Measurements from ENCODE around the gene KAT5. TPM values are rescaled to one million over a fixed set of nuclear protein-coding genes. Genes with fewer than 3 reads are reported as not detected.
A peak's percentile ranks its signal among the peaks of the same experiment; 100 is the strongest.
"Not testable (repeated sequence)": the region's sequence is repeated elsewhere in the genome, so short reads cannot be mapped to it uniquely, and the experiment has no call there.

KAT5 gene
- polyA plus RNA-seq (2013, experiment 1 of 2) = 36.3 TPM
- 32.2 TPM for polyA plus RNA-seq (2013, experiment 2 of 2)

- H3K9ac ChIP-seq (ENCODE audit: low read depth, low read length) = peak within 1 kb of the TSS; percentile 87
- peaks cover 40% of the 10 kb centered on the region for H3K36me3 ChIP-seq (ENCODE audit: insufficient read depth, low read length)
- no peaks in the 10 kb centered on the region for H3K4me1 ChIP-seq (ENCODE audit: insufficient read depth, low read length)
- H3K27ac ChIP-seq (ENCODE audit: low read depth, low read length) = peak within 1 kb of the TSS; percentile 97
- no peaks in the 10 kb centered on the region for H3K9me3 ChIP-seq (ENCODE audit: insufficient read depth, low read depth, low read length)
- peaks cover 11% of the 10 kb centered on the region for H3K27me3 ChIP-seq (ENCODE audit: insufficient read depth, low read length)
- WGBS = under 1% methylated on average over 65 of the region's 65 CpGs
- H3K4me3 ChIP-seq (ENCODE audit: low read length) = peak within 1 kb of the TSS; percentile 72
Observed at GRCh38 chr11:65711785-65712632, at the start of gene KAT5. KAT5 (plus strand) TSS chr11:65712252; CDS start chr11:65712268, 16 bp downstream.

DNA sequence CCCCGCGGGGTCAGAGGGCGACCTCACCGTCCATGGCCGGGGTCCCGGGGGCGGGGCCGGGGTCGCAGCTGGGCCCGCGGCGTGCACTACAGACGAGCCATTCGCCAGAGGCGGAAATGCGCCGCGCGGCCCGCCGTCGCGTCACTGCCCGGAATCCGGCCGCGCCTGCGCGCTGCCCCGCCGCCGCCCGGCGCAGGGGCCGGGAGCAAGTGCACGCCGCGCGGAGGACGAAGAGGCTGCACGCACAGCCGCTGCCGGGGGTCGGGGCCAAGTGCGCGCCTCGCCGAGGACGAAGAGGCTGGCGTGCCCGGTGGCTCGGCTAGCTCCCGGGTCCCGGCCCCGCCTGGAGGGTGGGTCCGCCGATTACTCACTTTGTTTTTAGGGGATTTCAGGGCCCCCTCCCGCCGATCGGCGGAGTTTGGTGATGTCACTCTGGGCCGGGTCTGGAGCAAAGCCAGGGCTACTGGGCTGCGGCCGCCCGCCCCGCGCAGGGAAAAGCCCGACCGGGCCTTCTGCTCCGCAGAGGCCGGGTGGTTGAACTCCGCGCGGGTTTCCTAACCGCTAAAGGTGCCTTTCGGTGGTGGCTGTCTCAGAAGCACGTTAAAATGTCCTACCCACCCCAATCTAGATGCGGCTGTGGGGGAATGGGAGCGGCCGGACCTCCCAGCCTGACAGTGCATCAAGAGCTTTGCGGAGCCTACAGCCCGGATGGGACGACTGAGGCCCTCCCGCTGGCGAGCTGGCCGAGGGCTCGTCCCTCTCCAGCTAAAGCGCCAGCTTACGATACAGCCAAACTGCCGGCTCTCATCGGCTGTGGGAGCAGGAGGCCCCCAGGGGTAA lies 49.0 kb upstream of the KAT5 start, which contains the start of gene RELA:
Gene RELA, minus strand, starts transcription at position 118 of the 840 bp plus-strand sequence. Its CDS starts 84 bp downstream, at position 34.
- Histone ChIP-seq H3K4me3 (ENCODE audit: low read length) (peak within 1 kb of the TSS; percentile 80), H3K36me3 (ENCODE audit: insufficient read depth, low read length) (peaks cover 32% of the 10 kb centered on the region), H3K27me3 (ENCODE audit: insufficient read depth, low read length) (no peaks in the 10 kb centered on the region), H3K9me3 (ENCODE audit: insufficient read depth, low read depth, low read length) (no peaks in the 10 kb centered on the region), H3K9ac (ENCODE audit: low read depth, low read length) (peak within 1 kb of the TSS; percentile 77), H3K4me1 (ENCODE audit: insufficient read depth, low read length) (peaks cover 4% of the 10 kb centered on the region; the same call in 1 of the 2 replicates), H3K27ac (ENCODE audit: low read depth, low read length) (peak within 1 kb of the TSS; percentile 93)
- under 1% methylated on average over 91 of the region's 91 CpGs for WGBS

DNA sequence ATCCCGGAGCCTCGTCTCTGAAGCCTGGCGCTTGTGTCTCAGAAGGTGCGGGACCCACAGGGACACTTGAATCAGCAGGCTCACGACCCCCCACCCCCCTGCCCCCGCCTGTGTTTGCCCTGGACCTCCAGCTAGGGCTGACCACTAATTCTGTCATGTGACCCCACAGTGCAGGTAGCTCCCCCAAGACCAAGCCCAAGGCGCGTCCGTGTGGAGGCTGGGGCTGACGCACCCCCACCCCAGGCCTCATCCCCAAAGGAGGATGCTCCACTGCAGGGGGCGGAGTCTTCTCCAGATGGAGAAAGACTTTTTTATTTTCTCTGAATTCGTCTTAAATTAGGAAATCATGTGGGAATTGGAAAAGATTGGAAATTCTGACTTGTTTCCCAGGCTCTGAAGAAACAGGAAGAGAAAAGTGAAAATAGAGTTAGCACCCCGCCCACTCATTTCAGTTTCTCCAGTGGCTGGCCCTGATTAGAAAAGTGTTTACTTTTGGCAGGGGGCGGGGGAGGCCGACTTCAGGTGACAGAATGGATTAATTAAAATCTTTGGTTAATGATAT lies 48.3 kb upstream of the KAT5 start:
- peak overlapping the region; percentile 93 for H3K27ac ChIP-seq (ENCODE audit: low read depth, low read length)
- no peaks in the 10 kb centered on the region for H3K9me3 ChIP-seq (ENCODE audit: insufficient read depth, low read depth, low read length)
- 10% methylated on average over 14 of the region's 15 CpGs for WGBS
- H3K36me3 ChIP-seq (ENCODE audit: insufficient read depth, low read length) = peaks cover 25% of the 10 kb centered on the region
- H3K27me3 ChIP-seq (ENCODE audit: insufficient read depth, low read length) = no peaks in the 10 kb centered on the region
- peaks cover 4% of the 10 kb centered on the region; the same call in 1 of the 2 replicates for H3K4me1 ChIP-seq (ENCODE audit: insufficient read depth, low read length)
- H3K4me3 ChIP-seq (ENCODE audit: low read length) = peak overlapping the region; percentile 80
- H3K9ac ChIP-seq (ENCODE audit: low read depth, low read length) = peak overlapping the region; percentile 77

DNA sequence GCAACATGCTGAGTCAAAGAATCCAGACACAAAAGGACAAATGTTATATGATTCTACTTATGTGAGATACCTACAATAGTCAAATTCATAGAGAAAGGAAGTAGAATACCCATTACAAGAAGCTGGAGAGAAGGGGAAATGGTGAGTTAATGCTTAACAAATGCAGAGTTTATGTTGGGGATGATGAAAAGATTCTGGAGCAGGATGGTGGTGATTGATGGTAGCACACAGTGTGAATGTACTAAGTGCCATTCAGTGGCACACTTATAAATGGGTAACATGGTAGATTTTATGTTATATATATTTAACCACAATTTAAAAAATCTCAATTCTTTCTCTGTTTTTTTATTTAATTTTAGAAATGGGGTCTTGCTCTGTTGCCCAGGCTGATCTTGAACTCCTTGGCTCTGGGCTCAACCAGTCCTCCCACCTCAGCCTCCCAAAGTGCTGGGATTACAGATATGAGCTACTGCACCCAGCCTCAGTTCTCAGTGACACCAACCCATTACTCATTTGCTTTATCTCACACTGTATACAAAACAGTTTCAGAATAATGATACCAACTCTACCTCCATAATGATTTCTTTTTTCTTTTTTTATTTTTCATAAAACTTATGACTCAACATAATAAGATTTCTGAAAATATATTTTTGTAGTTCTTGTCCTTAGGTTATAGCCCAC lies 39.7 kb upstream of the KAT5 start:
- no peaks in the 10 kb centered on the region for H3K9me3 ChIP-seq (ENCODE audit: insufficient read depth, low read depth, low read length)
- H3K36me3 ChIP-seq (ENCODE audit: insufficient read depth, low read length) = no peaks in the 10 kb centered on the region
- H3K4me1 ChIP-seq (ENCODE audit: insufficient read depth, low read length) = no peaks in the 10 kb centered on the region
- no peak overlapping the region for H3K4me3 ChIP-seq (ENCODE audit: low read length)
- no peak overlapping the region for H3K9ac ChIP-seq (ENCODE audit: low read depth, low read length)
- no peak overlapping the region for H3K27ac ChIP-seq (ENCODE audit: low read depth, low read length)
- no peaks in the 10 kb centered on the region for H3K27me3 ChIP-seq (ENCODE audit: insufficient read depth, low read length)

GRCh38 chr11:65672982-65673381 lies 39.1 kb upstream of the KAT5 start:
- no peak overlapping the region for H3K9ac ChIP-seq (ENCODE audit: low read depth, low read length)
- no peaks in the 10 kb centered on the region for H3K27me3 ChIP-seq (ENCODE audit: insufficient read depth, low read length)
- no peak overlapping the region for H3K27ac ChIP-seq (ENCODE audit: low read depth, low read length)
- no peaks in the 10 kb centered on the region for H3K36me3 ChIP-seq (ENCODE audit: insufficient read depth, low read length)
- WGBS = no CpG with 5 or more reads among the region's 2 CpGs
- H3K4me3 ChIP-seq (ENCODE audit: low read length) = no peak overlapping the region
- H3K4me1 ChIP-seq (ENCODE audit: insufficient read depth, low read length) = no peaks in the 10 kb centered on the region
- H3K9me3 ChIP-seq (ENCODE audit: insufficient read depth, low read depth, low read length) = no peaks in the 10 kb centered on the region

DNA sequence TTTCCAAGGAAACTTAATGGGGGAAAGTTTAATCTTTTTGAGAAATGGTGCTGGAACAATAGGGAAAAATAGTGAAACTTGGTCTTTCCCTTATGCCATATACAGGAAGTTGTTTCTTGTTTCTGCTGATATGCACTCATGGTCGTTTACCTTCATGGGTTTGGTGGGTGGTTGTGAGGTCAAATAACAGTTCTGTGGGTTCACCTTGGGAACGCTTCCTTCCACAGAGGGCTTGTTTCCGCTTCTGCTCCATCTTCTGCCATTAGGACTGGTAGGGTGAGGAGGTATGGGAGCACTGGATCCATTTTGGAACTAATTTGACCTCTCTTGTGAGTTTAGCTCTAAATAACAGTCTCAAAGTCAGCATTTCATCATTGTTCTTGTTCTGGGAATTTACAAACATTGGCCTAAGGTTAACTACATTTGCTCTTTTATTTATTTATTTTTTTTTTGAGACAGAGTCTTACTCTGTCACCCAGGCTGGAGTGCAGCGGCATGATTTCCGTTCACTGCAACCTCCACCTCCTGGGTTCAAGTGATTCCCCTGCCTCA lies 31.8 kb upstream of the KAT5 start:
- Histone ChIP-seq H3K27ac (ENCODE audit: low read depth, low read length) (no peak overlapping the region), H3K27me3 (ENCODE audit: insufficient read depth, low read length) (no peaks in the 10 kb centered on the region), H3K4me3 (ENCODE audit: low read length) (no peak overlapping the region), H3K9ac (ENCODE audit: low read depth, low read length) (no peak overlapping the region), H3K36me3 (ENCODE audit: insufficient read depth, low read length) (no peaks in the 10 kb centered on the region), H3K4me1 (ENCODE audit: insufficient read depth, low read length) (no peaks in the 10 kb centered on the region), H3K9me3 (ENCODE audit: insufficient read depth, low read depth, low read length) (no peaks in the 10 kb centered on the region)
- WGBS = 85% methylated on average over 5 of the region's 5 CpGs

- H3K4me3 ChIP-seq (ENCODE audit: low read length); H3K9ac ChIP-seq (ENCODE audit: low read depth, low read length); H3K27me3 ChIP-seq (ENCODE audit: insufficient read depth, low read length); H3K27ac ChIP-seq (ENCODE audit: low read depth, low read length); H3K9me3 ChIP-seq (ENCODE audit: insufficient read depth, low read depth, low read length); H3K36me3 ChIP-seq (ENCODE audit: insufficient read depth, low read length); H3K4me1 ChIP-seq (ENCODE audit: insufficient read depth, low read length): not testable (repeated sequence)
- WGBS = 92% methylated on average over 6 of the region's 6 CpGs
Observed at GRCh38 chr11:65683480-65683879, 28.6 kb upstream of the KAT5 start.

- Histone ChIP-seq H3K36me3 (ENCODE audit: insufficient read depth, low read length) (no peaks in the 10 kb centered on the region), H3K4me1 (ENCODE audit: insufficient read depth, low read length) (no peaks in the 10 kb centered on the region), H3K27me3 (ENCODE audit: insufficient read depth, low read length) (no peaks in the 10 kb centered on the region), H3K9me3 (ENCODE audit: insufficient read depth, low read depth, low read length) (no peaks in the 10 kb centered on the region), H3K27ac (ENCODE audit: low read depth, low read length) (no peak overlapping the region), H3K9ac (ENCODE audit: low read depth, low read length) (no peak overlapping the region), H3K4me3 (ENCODE audit: low read length) (no peak overlapping the region)
- WGBS = 82% methylated on average over 8 of the region's 8 CpGs
Observed at GRCh38 chr11:65685981-65686380, 26.1 kb upstream of the KAT5 start.

DNA sequence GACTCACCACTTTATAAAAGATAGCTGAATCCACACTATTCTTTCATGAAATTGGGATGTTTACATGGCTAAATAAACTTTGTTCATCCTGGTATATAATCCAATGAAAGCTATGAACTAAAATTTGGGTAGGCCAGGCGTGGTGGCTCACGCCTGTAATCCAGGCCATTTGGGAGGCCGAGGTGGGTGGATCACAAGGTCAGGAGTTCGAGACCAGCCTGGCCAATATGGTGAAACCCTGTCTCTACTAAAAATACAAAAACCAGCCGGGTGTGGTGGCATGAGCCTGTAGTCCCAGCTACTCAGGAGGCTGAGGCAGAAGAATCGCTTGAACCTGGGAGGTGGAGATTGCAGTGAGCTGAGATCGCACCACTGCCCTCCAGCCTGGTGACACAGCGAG lies 20.2 kb upstream of the KAT5 start:
- H3K9ac ChIP-seq (ENCODE audit: low read depth, low read length); H3K4me1 ChIP-seq (ENCODE audit: insufficient read depth, low read length); H3K36me3 ChIP-seq (ENCODE audit: insufficient read depth, low read length); H3K4me3 ChIP-seq (ENCODE audit: low read length); H3K27ac ChIP-seq (ENCODE audit: low read depth, low read length); H3K9me3 ChIP-seq (ENCODE audit: insufficient read depth, low read depth, low read length); H3K27me3 ChIP-seq (ENCODE audit: insufficient read depth, low read length): not testable (repeated sequence)
- 96% methylated on average over 7 of the region's 8 CpGs for WGBS

GRCh38 chr11:65692367-65692766 lies 19.7 kb upstream of the KAT5 start:
- Histone ChIP-seq H3K36me3 (ENCODE audit: insufficient read depth, low read length) (no peaks in the 10 kb centered on the region), H3K27me3 (ENCODE audit: insufficient read depth, low read length) (no peaks in the 10 kb centered on the region), H3K9ac (ENCODE audit: low read depth, low read length) (no peak overlapping the region), H3K4me1 (ENCODE audit: insufficient read depth, low read length) (no peaks in the 10 kb centered on the region), H3K4me3 (ENCODE audit: low read length) (no peak overlapping the region), H3K27ac (ENCODE audit: low read depth, low read length) (no peak overlapping the region), H3K9me3 (ENCODE audit: insufficient read depth, low read depth, low read length) (no peaks in the 10 kb centered on the region)
- WGBS = 89% methylated on average over 11 of the region's 11 CpGs
